SK-N-SH (cell line): ENCODE data around the gene TAB3. TPM values are rescaled to one million over a fixed set of nuclear protein-coding genes. Genes with fewer than 3 reads are reported as not detected.

Experiments used
- CTCF ChIA-PET: fragments of 300-600, 350-600 bp; formaldehyde crosslinking; extraction: SDS; loops from one replicate; lab custom pipeline; 2021; lab: Yijun Ruan, JAX
- POLR2A ChIA-PET: fragments of 350-600 bp; sonication (Branson Sonifier 250); formaldehyde crosslinking; extraction: SDS; loops from one replicate; lab custom pipeline; 2020; ENCODE audit warnings: antibody characterized with exemption, inconsistent platforms; lab: Yijun Ruan, JAX
- DNase-seq: peaks from one replicate; pipeline ENCODE4 v3.0.0; 2012
- H2AFZ ChIP-seq: fragments of 200-600 bp; sonication (generic); 2 replicates; pipeline ENCODE4 v1.8.1; 2016; ENCODE audit warnings: antibody characterized with exemption, mild to moderate bottlenecking, low read depth
- H3F3A ChIP-seq: fragments of 200-600 bp; sonication (generic); replicated peaks from 2 replicates; pipeline ENCODE3; 2016; ENCODE audit warnings: antibody characterized with exemption, mild to moderate bottlenecking; ENCODE audit not compliant: insufficient read depth
- H3K27ac ChIP-seq, 2 experiments: fragments of 200-500 bp in 1 of 2; fragments of 200-600 bp in 1 of 2; sonication (Bioruptor generic) in 1 of 2; sonication (generic), shearing (Covaris generic) in 1 of 2; 2 replicates each; pipeline versions ENCODE4 v1.5.1 to v1.6.1; 2014 to 2016; ENCODE audit warnings: low read depth in 2 of 2, inconsistent platforms in 1 of 2, low read length in 1 of 2, mild to moderate bottlenecking in 1 of 2, mixed read lengths in 1 of 2
- H3K27me3 ChIP-seq: fragments of 200-600 bp; sonication (generic), shearing (Covaris generic); 2 replicates; pipeline ENCODE4 v1.6.1; 2016; ENCODE audit warnings: mixed run types; ENCODE audit not compliant: insufficient read depth
- H3K36me3 ChIP-seq, 2 experiments: fragments of 200-500 bp in 1 of 2; fragments of 200-600 bp in 1 of 2; sonication (Bioruptor generic) in 1 of 2; sonication (generic) in 1 of 2; replicated peaks in 1 of 2; 2 replicates each; pipeline versions ENCODE3 to v1.5.1; 2014 to 2016; ENCODE audit warnings: low read length in 1 of 2, mild to moderate bottlenecking in 1 of 2; ENCODE audit not compliant: insufficient read depth in 2 of 2, control insufficient read depth in 1 of 2
- H3K4me1 ChIP-seq, 2 experiments: fragments of 200-500 bp in 1 of 2; fragments of 200-600 bp in 1 of 2; sonication (Bioruptor generic) in 1 of 2; sonication (generic), shearing (Covaris generic) in 1 of 2; 2 replicates each; pipeline versions ENCODE4 v1.5.1 to v1.6.1; 2014 to 2016; ENCODE audit warnings: low read depth in 1 of 2, low read length in 1 of 2, mixed run types in 1 of 2; ENCODE audit not compliant: insufficient read depth in 2 of 2, control insufficient read depth in 1 of 2
- H3K4me2 ChIP-seq: fragments of 200-600 bp; sonication (generic), shearing (Covaris generic); 2 replicates; pipeline ENCODE4 v1.6.1; 2017; ENCODE audit warnings: mixed run types
- H3K4me3 ChIP-seq, 2 experiments: fragments of 200-500 bp in 1 of 2; fragments of 200-600 bp in 1 of 2; sonication (Bioruptor generic) in 1 of 2; sonication (generic), shearing (Covaris generic) in 1 of 2; 2 replicates each; pipeline versions ENCODE4 v1.5.1 to v1.8.1; 2014 to 2016; ENCODE audit warnings: low read depth in 2 of 2, inconsistent platforms in 1 of 2, low read length in 1 of 2, mild to moderate bottlenecking in 1 of 2, mixed read lengths in 1 of 2, moderate library complexity in 1 of 2
- H3K79me2 ChIP-seq: fragments of 200-600 bp; sonication (generic); 2 replicates; pipeline ENCODE4 v1.8.1; 2017; ENCODE audit warnings: mild to moderate bottlenecking; ENCODE audit not compliant: insufficient read depth
- H3K9ac ChIP-seq: fragments of 200-600 bp; sonication (generic); 2 replicates; pipeline ENCODE4 v1.6.1; 2017; ENCODE audit warnings: mixed run types
- H3K9me2 ChIP-seq: fragments of 200-600 bp; sonication (generic); 2 replicates; pipeline ENCODE4 v1.6.1; 2017; ENCODE audit warnings: mixed run types
- H3K9me3 ChIP-seq: fragments of 200-600 bp; sonication (generic); 2 replicates; pipeline ENCODE4 v1.6.1; 2017; ENCODE audit warnings: mixed run types, mild to moderate bottlenecking, moderate library complexity
- H4K20me1 ChIP-seq: fragments of 200-600 bp; sonication (generic); 2 replicates; pipeline ENCODE4 v1.6.1; 2017; ENCODE audit warnings: mild to moderate bottlenecking, mixed run types; ENCODE audit not compliant: insufficient read depth
- CHD2 ChIP-seq: fragments of 150-350 bp; IDR thresholded peaks from 2 replicates; pipeline ENCODE4 v1.6.1; 2018; ENCODE audit warnings: low read length; ENCODE audit not compliant: partially characterized antibody
- EZH2phosphoT487 ChIP-seq: fragments of 200-600 bp; sonication (generic); IDR thresholded peaks from 2 replicates; pipeline ENCODE4 v1.6.1; 2017; ENCODE audit warnings: low read depth, mixed run types, mild to moderate bottlenecking, antibody characterized with exemption, moderate library complexity, borderline replicate concordance
- FOXJ3 ChIP-seq: sonication (generic); formaldehyde crosslinking; IDR thresholded peaks from 2 replicates; pipeline ENCODE4 v1.5.1; 2020; ENCODE audit warnings: mild to moderate bottlenecking, missing genetic modification reagents
- FOXM1 ChIP-seq: IDR thresholded peaks from 2 replicates; pipeline ENCODE4 v1.4.0; 2012; ENCODE audit warnings: low read depth, mild to moderate bottlenecking
- JUND ChIP-seq: IDR thresholded peaks from 2 replicates; pipeline ENCODE4 v1.4.0; 2012
- MXI1 ChIP-seq: IDR thresholded peaks from 2 replicates; pipeline ENCODE4 v1.6.1; 2012; ENCODE audit warnings: mild to moderate bottlenecking, low read depth, low read length, improper control_type of control experiment
- NRF1 ChIP-seq: IDR thresholded peaks from 2 replicates; pipeline ENCODE4 v1.6.1; 2012; ENCODE audit warnings: low read depth, mild to moderate bottlenecking, low read length
- REST ChIP-seq: IDR thresholded peaks from 2 replicates; pipeline ENCODE4 v1.6.1; 2012; ENCODE audit warnings: mild to moderate bottlenecking, low read depth, low read length, moderate library complexity
- RFX5 ChIP-seq: IDR thresholded peaks from 2 replicates; pipeline ENCODE4 v1.6.1; 2012; ENCODE audit warnings: mild to moderate bottlenecking, improper control_type of control experiment, low read length
- SIN3A ChIP-seq: IDR thresholded peaks from 2 replicates; pipeline ENCODE4 v1.6.1; 2012; ENCODE audit warnings: low read depth, mild to moderate bottlenecking, low read length, moderate library complexity, borderline replicate concordance
- TAF1 ChIP-seq: IDR thresholded peaks from 2 replicates; pipeline ENCODE4 v1.6.1; 2012; ENCODE audit warnings: low read depth, mild to moderate bottlenecking, low read length, moderate library complexity, borderline replicate concordance
- TEAD4 ChIP-seq: IDR thresholded peaks from 2 replicates; pipeline ENCODE4 v1.4.0; 2012; ENCODE audit warnings: mild to moderate bottlenecking, borderline replicate concordance; ENCODE audit not compliant: insufficient read depth
- WGBS: methylation state at CpG from one replicate; pipeline ENCODE4 v1.1.6; 2017; ENCODE audit warnings: low lambda C conversion rate; 5-methylcytosine and 5-hydroxymethylcytosine counted together
- polyA plus RNA-seq, 3 experiments: library from polyadenylated mRNA; depleted of rRNA; stranded (reverse); fragments of >200 nt; gene quantifications; 2 replicates each; pipeline ENCODE4 v1.2.3, GENCODE V29; 2012
- TF ChIP-seq, protein P1 (sequence below): IDR thresholded peaks from 2 replicates; pipeline ENCODE4 v1.4.0; 2012; ENCODE audit warnings: low read depth
- TF ChIP-seq, protein P2 (sequence below): fragments of 150-350 bp; IDR thresholded peaks from 2 replicates; pipeline ENCODE4 v1.6.1; 2017; ENCODE audit warnings: antibody characterized with exemption, low read length, low read depth, borderline replicate concordance
- TF ChIP-seq, protein P3 (sequence below): fragments of 200-600 bp; sonication (generic); IDR thresholded peaks from 2 replicates; pipeline ENCODE4 v1.6.1; 2017; ENCODE audit warnings: antibody characterized with exemption, mild to moderate bottlenecking, moderate library complexity

TAB3 gene
- polyA plus RNA-seq, 1 of the 3 experiments (the other 2 are of a cell fraction) = 9.2 TPM

DNA sequence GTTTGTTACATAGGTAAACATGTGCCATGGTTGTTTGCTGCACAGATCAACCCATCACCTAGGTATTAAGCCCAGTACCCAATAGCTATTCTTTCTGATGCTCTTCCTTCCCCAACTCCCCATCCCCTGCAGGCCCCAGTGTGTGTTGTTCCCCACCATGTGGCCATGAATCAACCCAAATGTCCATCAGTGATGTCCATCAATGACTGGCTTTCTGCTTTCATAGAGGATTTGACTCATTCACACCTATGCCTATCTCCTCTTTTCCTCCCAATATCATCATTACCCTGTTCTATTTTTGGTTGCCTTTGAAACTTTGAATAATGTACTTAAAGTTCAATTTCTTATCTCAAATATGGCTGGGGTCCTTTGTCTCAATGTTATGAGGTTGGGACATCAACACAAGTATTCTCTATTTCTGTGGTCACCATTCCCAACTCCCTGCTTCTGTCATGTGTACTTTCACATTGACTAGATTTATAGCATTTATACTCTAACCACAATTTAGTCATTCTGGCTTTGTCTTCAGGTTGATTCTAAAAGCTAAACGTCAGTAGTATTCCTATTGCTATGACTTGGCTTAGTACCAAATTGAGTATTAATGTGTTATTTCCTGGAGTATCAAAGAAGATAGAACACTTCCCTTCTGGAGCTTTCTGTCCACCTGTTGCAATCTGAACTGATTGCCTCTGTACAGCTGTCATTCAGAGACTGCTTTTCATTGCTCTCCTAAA lies 107.2 kb downstream of the TAB3 start (continued):
- no peak for TF ChIP-seq FOXM1

- no peaks in the 10 kb centered on the region for H3K79me2 ChIP-seq
- CTCF ChIA-PET = no interaction called here
Observed at GRCh38 chrX:30779453-30780030, 109.5 kb downstream of the TAB3 start.

DNA sequence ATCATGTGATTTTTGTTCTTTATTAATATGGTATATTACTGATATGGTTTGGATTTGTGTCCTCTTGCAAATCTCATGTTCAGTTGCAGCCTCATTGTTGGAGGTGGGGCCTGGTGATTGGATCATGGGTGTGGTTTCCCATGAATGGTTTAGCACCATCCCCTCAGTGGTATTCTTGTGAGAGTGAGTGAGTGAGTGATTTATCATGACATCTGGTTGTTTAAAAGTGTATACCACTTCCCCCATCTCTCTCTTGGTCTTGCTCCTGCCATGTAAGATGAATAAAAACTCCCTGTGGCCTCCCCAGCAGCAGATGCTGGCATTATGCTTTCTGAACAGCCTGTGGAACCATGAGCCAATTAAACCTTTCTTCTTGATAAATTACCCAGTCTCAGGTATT lies 111.5 kb downstream of the TAB3 start:
- Histone ChIP-seq H3K9me3 (no peaks in the 10 kb centered on the region), H4K20me1 (no peaks in the 10 kb centered on the region), H3K27ac (no peak overlapping the region), H2AFZ (no peak overlapping the region), H3K4me2 (no peak overlapping the region), H3K9me2 (no peaks in the 10 kb centered on the region), H3F3A (no peaks in the 10 kb centered on the region), H3K27me3 (no peaks in the 10 kb centered on the region), H3K9ac (no peak overlapping the region), H3K4me1 (no peaks in the 10 kb centered on the region), H3K79me2 (no peaks in the 10 kb centered on the region), H3K4me3 (no peak overlapping the region), H3K36me3 (no peaks in the 10 kb centered on the region)
- ChIA-PET POLR2A (no interaction called here), CTCF (no interaction called here)
- no peak for DNase-seq
- TF ChIP-seq FOXM1 (no peak), EZH2phosphoT487 (no peak), MXI1 (no peak), SIN3A (no peak), NRF1 (no peak), FOXJ3 (no peak), CHD2 (no peak), RFX5 (no peak), REST (no peak)
- TF ChIP-seq, protein P1, sequence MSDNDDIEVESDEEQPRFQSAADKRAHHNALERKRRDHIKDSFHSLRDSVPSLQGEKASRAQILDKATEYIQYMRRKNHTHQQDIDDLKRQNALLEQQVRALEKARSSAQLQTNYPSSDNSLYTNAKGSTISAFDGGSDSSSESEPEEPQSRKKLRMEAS = no peak
- TF ChIP-seq, protein P2, sequence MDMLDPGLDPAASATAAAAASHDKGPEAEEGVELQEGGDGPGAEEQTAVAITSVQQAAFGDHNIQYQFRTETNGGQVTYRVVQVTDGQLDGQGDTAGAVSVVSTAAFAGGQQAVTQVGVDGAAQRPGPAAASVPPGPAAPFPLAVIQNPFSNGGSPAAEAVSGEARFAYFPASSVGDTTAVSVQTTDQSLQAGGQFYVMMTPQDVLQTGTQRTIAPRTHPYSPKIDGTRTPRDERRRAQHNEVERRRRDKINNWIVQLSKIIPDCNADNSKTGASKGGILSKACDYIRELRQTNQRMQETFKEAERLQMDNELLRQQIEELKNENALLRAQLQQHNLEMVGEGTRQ = no peak

More at GRCh38 chrX:30779453-30780030, 109.5 kb downstream of the TAB3 start:
- DNase-seq = no peak
- 35% methylated on average over 17 of the region's 19 CpGs for whole genome bisulfite sequencing
- H3K9me2 ChIP-seq = no peaks in the 10 kb centered on the region
- H3K4me2 ChIP-seq = no peak overlapping the region
- no peaks in the 10 kb centered on the region for H3K4me1 ChIP-seq
- H2AFZ ChIP-seq = no peak overlapping the region
- no peaks in the 10 kb centered on the region for H4K20me1 ChIP-seq
- TF ChIP-seq EZH2phosphoT487 (no peak), TAF1 (no peak), JUND (no peak), TEAD4 (no peak), NRF1 (no peak)
- TF ChIP-seq, protein P3, sequence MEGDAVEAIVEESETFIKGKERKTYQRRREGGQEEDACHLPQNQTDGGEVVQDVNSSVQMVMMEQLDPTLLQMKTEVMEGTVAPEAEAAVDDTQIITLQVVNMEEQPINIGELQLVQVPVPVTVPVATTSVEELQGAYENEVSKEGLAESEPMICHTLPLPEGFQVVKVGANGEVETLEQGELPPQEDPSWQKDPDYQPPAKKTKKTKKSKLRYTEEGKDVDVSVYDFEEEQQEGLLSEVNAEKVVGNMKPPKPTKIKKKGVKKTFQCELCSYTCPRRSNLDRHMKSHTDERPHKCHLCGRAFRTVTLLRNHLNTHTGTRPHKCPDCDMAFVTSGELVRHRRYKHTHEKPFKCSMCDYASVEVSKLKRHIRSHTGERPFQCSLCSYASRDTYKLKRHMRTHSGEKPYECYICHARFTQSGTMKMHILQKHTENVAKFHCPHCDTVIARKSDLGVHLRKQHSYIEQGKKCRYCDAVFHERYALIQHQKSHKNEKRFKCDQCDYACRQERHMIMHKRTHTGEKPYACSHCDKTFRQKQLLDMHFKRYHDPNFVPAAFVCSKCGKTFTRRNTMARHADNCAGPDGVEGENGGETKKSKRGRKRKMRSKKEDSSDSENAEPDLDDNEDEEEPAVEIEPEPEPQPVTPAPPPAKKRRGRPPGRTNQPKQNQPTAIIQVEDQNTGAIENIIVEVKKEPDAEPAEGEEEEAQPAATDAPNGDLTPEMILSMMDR = no peak
- no peaks in the 10 kb centered on the region for H3K36me3 ChIP-seq
- no peaks in the 10 kb centered on the region for H3F3A ChIP-seq
- POLR2A ChIA-PET = no interaction called here
- no peak overlapping the region for H3K27ac ChIP-seq
- H3K9me3 ChIP-seq = no peaks in the 10 kb centered on the region
- H3K9ac ChIP-seq = no peak overlapping the region
- no peaks in the 10 kb centered on the region for H3K27me3 ChIP-seq
- no peak overlapping the region for H3K4me3 ChIP-seq
